Stimulated activated CD4-positive, alpha-beta T cell treated with anti-CD3 and anti-CD28 coated beads, Interleukin-1b, Interleukin-23, amount 100 ng/mL, for 48 hours (primary cell): ENCODE data around the gene UNC93A.
"Not testable (repeated sequence)": the region's sequence is repeated elsewhere in the genome, so short reads cannot be mapped to it uniquely, and the experiment has no call there.

Experiments
- DNase-seq: peaks from one replicate; pipeline ENCODE4 v3.0.0-alpha.2; 2020

UNC93A gene

GRCh38 chr6:167345960-167346359 lies 54.8 kb downstream of the UNC93A start:
- no peak for DNase-seq

- DNase-seq = no peak
Measured at GRCh38 chr6:167347226-167347625, 56.1 kb downstream of the UNC93A start.

- DNase-seq = no peak
Measured at GRCh38 chr6:167349631-167350274, 58.6 kb downstream of the UNC93A start.

- no peak for DNase-seq
Measured at GRCh38 chr6:167350275-167350696, 59.2 kb downstream of the UNC93A start.

GRCh38 chr6:167350731-167351655 lies 59.9 kb downstream of the UNC93A start:
- DNase-seq = peak; percentile 91

- no peak for DNase-seq
Measured at GRCh38 chr6:167351656-167352345, 60.7 kb downstream of the UNC93A start.

- no peak for DNase-seq
Measured at GRCh38 chr6:167356874-167357273, 65.8 kb downstream of the UNC93A start.

GRCh38 chr6:167358394-167358793 lies 67.3 kb downstream of the UNC93A start:
- DNase-seq = not testable (repeated sequence)

- DNase-seq = not testable (repeated sequence)
Measured at GRCh38 chr6:167361170-167361569, 70.1 kb downstream of the UNC93A start.
